Measurements from ENCODE around the gene AP1S2.

AP1S2 gene

DNA sequence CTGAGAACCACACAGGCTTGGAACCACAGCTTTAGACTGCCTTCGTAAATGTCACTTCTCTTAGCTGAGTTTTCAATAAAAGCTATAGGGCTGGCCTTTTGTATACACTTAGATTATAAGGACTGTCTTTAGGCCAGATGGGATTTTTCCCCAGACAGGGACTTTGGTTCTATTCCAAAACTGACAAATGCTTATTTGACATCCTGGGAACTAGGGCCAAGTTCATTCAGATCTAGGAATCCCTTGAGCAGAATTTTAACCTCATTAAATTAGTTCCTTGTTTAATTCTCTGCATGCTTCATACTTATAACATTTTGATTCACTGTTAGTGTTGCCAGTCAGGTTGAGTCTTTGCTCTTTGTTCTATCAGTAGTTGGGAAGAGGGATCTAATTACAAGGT, 41.2 kb downstream of the AP1S2 start:
- in situ Hi-C loops (cut with MboI; ENCODE audit: low sequenced_read_pairs): no loop called here

DNA sequence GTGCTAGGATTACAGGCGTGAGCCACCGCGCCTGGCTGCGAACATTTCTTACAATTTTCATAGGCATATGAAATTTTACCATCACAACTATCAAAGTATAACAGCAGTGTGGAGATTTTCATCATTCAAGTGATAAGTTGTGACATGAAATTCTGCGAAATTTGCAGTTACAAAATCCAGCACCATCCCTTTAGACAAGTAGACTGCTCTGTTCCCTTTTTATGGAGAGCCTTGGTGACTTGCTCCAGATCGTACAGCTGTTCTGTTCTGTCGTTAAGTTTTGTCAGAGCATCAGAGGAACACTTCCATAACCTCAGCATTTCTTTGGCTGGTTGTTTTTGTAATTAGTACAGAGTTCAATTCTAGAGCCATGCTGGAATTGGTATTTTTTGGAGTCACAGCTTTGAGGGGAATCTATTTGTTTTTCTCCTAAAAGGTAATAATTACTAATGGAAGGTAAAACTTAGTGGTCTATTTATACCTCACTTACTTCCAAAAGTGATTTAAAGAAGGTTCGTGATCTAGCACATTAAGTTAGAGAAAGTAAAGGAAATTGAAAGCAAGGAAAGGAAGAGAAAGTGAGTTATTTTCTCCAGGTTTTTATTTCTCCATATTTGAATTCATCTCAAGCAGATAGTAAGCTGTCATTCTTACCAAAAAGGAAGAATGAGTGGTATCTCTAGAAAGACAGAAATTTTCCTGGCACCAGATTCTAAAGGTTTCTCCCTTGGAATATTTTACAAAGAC, 42.2 kb downstream of the AP1S2 start:
- in situ Hi-C loops (cut with MboI; ENCODE audit: low sequenced_read_pairs): no loop called here

DNA sequence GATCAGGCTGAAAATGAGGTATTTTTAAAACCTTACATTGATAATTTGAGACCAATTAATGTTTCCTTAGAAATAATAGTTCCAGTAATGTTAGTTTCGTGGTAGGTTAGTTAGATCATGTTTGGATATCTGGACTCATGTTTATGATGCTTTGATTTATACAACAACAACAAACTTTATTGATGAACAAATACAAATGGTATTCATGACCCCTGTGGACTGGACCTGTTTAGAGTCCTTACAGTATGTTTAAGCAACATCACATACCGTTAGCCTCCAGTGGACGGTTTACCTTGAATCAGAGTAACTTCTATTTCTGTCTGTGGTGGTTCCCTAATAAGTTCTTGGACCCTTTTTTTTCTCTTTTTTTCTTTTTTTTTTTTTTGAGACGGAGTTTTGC, 46.4 kb downstream of the AP1S2 start:
- in situ Hi-C loops (cut with MboI; ENCODE audit: low sequenced_read_pairs): no loop called here

DNA sequence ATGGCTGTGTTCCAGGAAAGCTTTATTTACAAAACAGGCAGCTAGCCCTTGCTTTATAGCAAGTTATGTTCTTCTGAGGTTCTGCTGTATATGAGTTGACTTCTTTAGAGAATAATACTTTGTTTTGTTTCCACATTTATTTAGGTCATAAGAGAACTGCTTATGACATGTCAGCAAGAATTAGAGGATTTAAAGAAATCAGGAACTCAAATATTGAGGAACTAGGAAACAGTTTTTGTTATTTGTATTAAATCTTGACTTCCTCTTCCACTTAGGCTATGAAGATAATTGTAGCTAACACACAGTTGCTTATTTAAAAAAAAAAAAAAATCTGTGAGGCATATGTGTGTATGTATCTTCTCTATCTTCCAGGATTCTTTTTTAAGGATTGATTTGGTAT, 50.0 kb downstream of the AP1S2 start:
- in situ Hi-C loops (cut with MboI; ENCODE audit: low sequenced_read_pairs): no loop called here

DNA sequence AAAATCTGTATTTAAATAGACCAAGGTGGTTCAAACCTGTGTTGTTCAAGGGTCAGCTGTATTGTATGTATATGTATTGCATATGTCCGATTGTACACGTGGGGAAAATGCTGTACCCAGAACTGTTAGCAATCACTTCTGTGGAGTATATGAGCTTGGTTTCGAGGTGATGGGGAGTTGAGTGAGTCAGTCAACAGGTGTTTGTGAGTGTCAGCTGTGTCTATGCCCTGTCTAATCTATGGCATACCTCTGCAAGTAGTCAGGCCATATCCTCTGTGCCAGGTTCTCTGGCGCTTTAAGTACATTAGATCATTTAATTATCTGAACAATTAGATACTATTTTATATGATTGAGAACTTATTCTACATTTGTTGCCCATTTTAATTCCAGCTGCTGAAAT, 56.9 kb downstream of the AP1S2 start:
- in situ Hi-C loops (cut with MboI; ENCODE audit: low sequenced_read_pairs): no loop called here

DNA sequence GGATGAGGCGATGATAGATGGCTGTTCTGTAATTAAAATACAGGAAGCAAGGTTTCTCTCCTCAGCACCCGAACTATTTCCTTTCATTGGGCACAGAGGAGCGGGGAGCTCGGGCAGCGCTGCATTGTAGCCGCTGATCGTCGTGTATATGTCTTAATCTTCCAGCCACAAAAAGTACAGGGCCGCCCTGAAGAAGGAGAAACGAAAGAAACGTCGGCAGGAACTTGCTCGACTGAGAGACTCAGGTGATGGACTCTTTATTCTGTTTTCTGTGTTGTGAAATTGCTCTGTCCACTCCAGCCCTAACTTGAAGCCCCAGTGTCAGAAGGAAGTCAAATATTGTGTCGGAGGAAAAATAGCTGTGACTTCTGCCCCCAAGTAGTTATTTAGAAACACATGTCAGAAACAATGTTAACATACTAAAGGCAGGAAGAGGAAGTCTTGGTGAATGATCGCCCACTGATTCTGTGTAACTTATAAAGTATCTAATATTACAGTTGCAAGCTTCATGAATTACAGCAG, 63.8 kb downstream of the AP1S2 start:
- in situ Hi-C loops (cut with MboI; ENCODE audit: low sequenced_read_pairs): no loop called here

DNA sequence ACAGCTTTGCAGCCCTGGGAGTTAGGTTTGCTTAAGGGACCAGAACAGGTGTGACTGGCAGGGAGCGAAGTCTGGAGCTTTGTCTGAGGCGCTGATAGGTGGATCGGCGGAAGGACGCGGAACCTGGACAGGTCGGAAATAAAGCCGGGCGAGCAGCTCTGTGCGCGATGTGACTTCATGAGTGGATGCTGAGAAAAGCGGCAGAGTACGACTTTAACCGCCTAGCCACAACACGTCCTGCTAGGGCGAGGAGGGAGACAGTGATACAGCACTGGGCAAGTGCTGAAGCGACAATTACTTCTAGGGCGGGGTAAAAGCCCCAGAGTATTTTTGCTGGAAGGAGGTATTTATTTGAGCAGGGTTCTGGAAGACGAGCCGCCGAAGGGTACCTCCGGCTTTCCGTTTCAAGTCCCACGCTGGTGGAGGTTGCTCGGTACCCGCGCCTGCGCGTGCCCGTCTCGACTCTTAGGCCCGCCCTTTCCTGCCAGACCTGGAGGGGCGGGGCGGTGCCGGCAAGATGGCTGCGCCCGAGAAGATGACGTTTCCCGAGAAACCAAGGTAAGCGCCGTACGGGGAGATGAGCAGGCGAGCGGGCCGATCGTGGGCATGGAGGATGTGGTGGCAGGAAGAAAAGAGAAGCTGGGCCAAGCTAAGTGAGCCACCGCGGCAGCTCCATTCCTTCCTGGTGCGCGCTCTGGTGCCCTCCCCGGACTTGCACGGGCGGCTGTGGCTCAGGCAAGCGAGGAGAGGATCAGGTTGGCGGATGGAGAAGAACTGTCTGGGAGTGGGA, 64.4 kb downstream of the AP1S2 start, which contains the start of gene ZRSR2:
Gene ZRSR2 (plus strand): TSS at position 506 of the 790 bp plus-strand sequence. CDS start 12 bp downstream, at position 518.
- in situ Hi-C loops (cut with MboI; ENCODE audit: low sequenced_read_pairs): no loop called here

DNA sequence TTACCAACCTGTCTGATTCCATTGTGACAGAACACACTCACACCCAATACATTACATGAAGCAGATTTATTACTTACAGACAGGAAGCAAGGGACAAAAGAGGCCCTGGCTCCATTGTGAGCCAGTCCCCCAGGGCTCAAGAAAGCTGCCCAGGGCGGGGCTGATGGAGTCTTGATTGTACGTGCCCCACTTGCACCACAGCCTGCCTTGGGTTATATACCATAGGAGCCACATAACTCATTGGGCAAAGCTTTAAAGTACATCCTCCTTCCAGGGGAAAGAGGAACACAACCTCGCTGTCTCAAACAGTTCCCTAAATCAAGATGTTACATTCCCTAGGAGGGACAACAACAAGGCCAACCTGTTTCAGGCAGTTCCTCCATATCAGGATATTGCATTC, 67.7 kb downstream of the AP1S2 start:
- in situ Hi-C loops (cut with MboI; ENCODE audit: low sequenced_read_pairs): no loop called here

DNA sequence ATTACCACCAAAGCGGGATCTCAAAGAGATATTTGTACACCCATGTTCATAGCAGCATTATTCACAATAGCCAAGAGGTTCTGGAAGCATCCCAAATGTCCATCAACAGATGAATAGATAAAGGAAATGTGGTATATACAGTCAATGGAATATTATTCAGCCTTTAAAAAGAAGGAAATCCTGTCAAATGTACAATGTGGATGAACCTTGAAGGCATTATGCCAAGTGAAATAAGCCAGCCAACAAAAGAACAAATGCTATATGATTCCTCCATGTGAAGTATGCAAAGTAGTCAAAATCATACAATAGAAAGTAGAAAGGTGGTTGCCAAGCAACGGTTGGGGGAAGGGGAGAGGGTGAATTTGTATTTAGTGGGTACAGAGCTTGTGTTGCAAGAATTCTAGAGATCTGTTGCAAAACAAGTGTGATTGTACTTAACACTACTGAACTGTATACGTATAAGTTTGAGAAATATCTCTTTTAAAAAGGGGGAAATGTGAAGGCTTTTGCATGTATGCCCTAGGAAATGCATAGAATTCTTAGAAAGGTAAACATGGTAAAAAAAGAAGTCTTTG, 69.3 kb downstream of the AP1S2 start:
- in situ Hi-C loops (cut with MboI; ENCODE audit: low sequenced_read_pairs): no loop called here

DNA sequence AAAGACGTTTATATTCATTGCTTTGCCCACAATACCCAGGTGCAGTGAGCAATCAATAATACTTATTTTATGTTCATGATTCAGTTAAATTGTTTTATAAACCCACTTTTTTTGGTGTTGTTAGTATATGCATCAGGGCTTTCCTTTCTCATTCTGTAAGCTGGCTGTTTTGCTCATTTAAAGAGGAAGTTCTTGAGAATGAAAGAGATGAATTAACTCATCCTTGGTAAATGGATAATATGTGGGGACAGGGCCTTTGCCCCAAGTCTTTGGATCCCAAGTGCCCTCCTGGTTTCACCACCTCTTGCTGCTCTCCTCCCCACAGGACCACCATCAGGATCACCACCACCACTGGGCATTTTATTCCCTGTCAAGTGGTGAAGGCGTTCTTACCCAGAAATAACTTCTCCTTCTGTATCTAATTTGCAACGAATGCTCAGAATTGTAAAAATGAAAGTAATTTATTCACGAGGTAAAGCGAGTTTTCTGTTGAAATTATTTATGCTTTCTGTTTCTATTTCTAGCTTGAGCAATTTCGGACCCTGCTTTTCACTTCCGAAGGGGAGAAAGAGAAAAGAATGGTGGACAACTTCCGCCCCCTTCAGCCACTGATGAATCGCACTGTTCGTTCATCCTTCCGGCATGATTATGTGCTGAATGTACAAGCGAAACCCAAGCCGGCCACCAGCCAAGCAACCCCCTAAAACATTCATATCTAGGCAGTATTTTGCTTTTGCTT, 72.5 kb downstream of the AP1S2 start:
- in situ Hi-C loops (cut with MboI; ENCODE audit: low sequenced_read_pairs): no loop called here

Data from HL-60/S4 treated with phorbol 12-myristate 13-acetate at 8.2 ng/mL for 4 days and 3 days (cell line).